Nucleus accumbens (tissue), 56 donors: Measurements from ENCODE around the gene VDAC2.

Source experiments
- DNase-seq, 56 donors: peaks; one replicate each; lab custom pipeline; 2025; lab: John Stamatoyannopoulos, UW

The VDAC2 gene

DNA sequence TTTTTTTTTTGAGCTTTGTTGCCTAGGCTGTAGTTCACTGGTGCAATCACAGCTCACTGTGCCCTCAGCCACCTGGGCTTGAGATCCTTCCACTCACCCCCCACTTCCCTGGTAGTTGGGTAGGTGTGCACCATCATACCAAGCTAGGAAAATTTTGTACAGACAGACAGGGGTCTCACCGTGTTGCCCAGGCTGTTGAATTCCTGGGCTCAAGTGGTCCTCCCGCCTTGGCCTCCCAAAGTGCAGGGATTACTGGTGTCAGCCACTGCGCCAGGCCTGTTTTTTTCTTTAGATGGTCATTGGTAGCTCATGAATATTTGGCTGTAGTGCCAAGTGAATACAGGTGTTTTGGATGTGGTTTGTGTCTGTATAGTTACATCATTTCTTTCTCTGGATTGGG, 17.7 kb downstream of the VDAC2 start:
- DNase-seq: no peak

GRCh38 chr10:75228834-75229233, 18.2 kb downstream of the VDAC2 start:
- DNase-seq: no peak

DNA sequence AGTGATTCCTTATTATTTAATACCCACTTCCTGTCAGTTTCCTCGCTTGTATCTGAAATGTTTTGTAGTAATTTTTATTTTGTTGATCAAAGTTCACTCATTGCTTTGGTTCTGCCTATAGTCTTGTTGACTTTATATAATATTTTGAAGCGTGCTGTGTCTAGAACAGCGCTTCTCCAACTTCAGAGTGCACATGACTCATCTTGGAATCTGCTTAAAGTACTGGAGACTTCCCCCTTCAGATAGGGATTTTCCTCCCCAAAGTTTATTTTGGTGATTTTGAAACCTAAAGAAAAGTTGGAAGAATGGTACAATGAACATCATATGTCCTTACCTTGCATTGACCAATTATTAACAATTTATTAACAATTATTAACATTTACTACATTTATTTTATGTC, 19.4 kb downstream of the VDAC2 start:
- no peak for DNase-seq

- peak in 55 of 56 donors; percentile 11 to 96 (median 72) for DNase-seq
Measured at GRCh38 chr10:75230600-75231038, 20.0 kb downstream of the VDAC2 start.

DNA sequence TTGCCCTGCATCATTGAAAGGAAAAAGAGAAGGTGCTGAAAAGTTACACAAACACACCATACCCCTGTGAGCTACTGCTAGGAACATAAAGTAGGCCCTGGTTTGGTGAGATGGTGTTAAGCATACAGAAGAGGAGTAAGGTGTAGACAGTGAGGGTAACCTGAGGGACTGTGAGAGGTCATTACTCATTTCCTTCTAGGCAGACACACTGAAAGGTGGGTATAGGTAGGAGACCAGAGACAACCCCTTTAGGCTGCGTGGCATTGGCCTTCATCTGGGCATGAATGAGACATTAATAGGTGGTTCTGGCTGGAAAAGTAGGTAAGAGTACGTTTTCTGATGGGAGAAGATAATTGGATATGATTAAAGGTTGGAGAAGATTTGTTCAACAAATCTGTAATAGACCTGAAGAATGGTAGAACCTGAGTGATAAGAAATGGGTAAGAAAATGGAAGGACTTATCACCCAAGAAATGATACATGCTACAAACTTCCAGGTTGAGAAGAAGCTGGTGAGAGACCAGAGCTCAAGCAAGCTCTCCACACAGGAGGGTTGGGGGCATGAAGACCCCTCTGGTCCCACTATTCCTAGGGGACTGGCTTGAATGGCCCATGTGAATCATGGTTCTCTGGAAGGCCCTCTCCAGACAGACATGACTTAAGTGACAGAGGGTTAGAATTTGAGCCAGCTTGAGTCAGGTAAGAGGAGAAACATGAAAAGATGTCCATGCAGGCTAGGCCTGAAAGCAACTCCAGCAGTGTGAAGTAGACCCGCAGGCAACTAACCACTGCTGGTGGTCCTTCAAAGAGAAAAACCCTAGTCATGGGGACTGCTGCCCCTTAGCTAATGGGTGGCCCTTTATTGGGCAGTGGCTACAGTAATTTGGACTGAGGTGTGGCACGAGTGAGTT, 21.3 kb downstream of the VDAC2 start:
- no peak for DNase-seq

DNA sequence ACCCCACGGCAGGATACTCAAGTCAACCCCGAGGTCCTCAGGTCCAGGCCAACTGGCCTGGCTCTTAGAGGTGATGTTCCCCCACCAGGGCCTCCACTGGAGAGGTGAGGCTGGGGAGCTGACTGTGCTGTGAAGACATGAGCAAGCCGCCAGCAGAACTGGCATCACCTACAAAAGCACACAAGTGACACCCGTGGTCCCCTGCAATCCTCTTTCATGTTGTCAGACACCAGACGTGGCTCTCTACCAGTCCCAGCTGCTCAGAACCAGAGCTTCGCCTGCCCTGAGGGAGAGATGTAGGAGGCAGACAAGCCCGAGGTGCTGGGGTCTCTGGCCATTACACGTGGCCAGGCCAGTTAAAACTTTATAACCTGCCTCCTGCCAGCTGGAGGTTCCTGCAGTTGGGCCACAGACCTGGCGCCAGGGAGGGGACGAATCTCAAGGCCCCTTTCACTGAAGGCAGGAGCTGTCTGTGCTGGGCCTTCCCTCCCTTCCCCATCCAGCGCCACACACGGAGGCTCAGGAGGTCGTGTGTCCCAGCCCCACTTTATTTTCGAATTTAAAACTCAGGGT, 22.9 kb downstream of the VDAC2 start:
- peak in 1 of 56 donors; percentile 21 for DNase-seq

- DNase-seq: peak in 48 of 56 donors; percentile 11 to 85 (median 58)
Measured at GRCh38 chr10:75234017-75234682, 23.6 kb downstream of the VDAC2 start.

DNA sequence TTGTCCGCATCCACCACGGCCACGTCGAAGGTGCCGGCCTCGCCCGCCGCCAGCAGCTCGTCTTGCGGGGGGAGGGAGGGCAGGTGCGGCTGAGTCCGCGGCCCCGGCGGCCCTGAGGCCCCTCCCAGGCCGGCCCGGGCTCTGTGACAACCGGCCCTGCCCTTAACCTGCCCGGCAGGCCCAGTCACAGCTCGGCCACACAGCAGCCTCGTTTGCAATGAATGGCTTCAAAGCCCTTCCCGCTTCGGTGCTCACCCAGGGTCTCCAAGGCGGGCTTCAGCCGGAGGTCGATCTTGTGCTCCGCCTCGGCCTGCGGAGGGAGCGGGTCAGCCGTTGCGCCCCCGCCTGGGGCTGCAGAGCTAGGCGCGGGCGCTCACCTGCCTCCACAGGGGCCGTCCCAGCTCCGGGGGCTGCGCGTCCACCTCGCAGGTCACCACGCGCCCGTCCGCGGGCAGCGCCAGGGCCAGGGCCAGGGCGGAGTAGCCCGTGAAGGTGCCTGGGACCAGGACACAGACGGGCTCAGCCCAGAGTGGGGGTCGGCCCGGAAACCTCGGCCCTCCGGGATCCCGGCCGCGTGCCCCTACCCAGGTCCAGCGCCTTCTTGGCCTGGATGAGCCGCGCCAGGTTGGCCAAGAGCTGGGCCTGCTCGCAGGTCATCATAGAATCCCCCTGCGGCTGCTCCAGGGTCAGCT, 24.2 kb downstream of the VDAC2 start:
- DNase-seq: peak in 2 of 56 donors; percentile 36 to 55

- peak; percentile 43 to 93 (median 79) for DNase-seq
Measured at GRCh38 chr10:75235375-75236177, 25.0 kb downstream of the VDAC2 start, which contains the start of gene COMTD1. COMTD1 (minus strand) TSS chr10:75235957; CDS start chr10:75235928, 29 bp downstream.

DNA sequence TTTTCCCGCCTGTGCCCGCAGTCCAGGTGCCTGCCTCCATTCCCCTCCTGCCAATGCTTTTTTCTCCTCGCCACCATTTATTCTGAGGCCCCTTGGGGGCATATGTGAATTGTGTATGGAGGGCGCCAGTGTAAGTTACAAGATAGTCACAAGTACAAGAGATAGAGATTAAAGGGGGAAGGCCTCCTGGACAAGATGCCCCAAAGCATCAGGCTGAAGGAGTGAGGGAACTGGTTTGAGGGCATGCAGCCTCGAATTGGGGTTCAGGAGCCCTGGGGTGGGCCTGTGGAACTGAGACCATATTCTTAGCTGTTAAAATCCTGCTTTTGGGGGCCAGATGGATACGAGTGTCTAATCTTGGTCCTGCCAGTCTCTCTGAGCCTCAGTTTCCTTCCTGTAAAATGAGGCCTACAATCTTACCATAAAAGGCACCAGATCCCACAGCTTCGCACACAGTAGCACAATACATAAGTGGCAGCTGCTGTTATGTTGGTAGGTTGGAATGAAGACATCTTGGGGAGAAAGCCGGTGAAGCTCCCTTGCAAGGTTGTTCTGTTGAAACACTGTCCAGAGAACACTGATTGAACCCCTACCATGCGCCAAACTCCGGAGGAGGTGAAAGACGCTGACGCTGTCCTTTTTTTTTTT, 25.7 kb downstream of the VDAC2 start:
- DNase-seq: no peak

DNA sequence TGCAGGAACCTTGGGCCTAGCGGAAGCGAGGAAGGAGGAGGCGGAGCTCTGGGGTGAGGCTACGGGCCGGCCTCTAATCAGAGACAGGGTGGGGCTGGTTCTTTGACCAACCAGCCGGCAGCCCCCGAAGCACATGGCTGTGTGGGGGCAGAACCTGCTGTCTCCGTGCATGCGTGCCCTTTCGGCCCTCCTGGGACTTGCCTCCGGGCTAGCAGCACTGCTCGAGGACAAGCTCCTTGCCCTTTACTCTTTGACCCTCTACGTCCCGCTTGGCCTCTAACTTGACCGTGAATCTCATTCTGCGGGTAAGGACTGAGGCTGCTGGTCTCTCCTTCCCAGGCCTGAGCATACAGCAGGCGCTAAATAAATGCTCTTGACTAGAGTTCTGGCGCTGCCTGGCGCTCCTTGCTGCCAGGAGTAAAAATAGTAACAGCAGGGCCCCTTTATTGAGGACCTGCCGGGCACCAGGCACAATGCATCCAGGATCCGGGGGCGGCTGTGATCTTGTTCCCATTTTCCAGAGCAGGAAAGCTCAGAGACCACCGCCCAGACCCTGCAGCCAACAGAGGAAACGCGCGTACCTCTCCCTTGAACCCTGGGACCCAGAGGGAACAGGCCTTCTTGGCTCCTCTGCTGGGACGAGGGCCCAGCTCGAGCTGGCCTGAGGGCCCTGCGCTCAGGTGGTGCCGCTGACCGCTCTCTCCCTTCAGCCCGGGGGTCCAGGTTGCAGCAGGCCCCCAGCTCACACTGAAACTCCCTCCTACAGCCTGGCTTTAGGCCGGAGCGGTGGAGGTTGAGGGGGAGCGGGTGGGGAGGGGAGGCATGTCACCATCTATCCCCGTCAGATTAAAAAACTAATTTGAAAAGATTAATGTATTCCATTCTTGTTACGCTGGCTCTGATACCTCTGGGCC, 27.8 kb downstream of the VDAC2 start:
- no peak for DNase-seq

GRCh38 chr10:75239096-75239790, 28.6 kb downstream of the VDAC2 start:
- no peak for DNase-seq

GRCh38 chr10:75240329-75241076, 29.9 kb downstream of the VDAC2 start:
- DNase-seq: no peak

GRCh38 chr10:75243426-75243825, 32.8 kb downstream of the VDAC2 start:
- DNase-seq: no peak

- DNase-seq: no peak
Measured at GRCh38 chr10:75244487-75245353, 34.1 kb downstream of the VDAC2 start.
